Upper lobe of right lung (tissue), 1 donor: Measurements from ENCODE around the gene TPM3. TPM values are rescaled to one million over a fixed set of nuclear protein-coding genes. Genes with fewer than 3 reads are reported as not detected.
"Not testable (repeated sequence)": the region's sequence is repeated elsewhere in the genome, so short reads cannot be mapped to it uniquely, and the experiment has no call there.

Source experiments
- ATAC-seq: fragments of 200-7000 bp; cut with Tn5 transposase; one replicate; pipeline ENCODE4 v1.9.1; 2020; ENCODE audit warnings: mild to moderate bottlenecking, moderate library complexity
- DNase-seq: peaks from one replicate; pipeline ENCODE4 v3.0.0-alpha.2; 2020
- H3K27ac ChIP-seq: fragments of 200-600 bp; one replicate; pipeline ENCODE4 v1.8.0; 2022
- H3K27me3 ChIP-seq: fragments of 200-600 bp; one replicate; pipeline ENCODE4 v1.8.0; 2022; ENCODE audit warnings: mild to moderate bottlenecking
- H3K36me3 ChIP-seq: fragments of 200-600 bp; one replicate; pipeline ENCODE4 v1.8.0; 2022
- H3K4me1 ChIP-seq: fragments of 200-600 bp; one replicate; pipeline ENCODE4 v1.8.0; 2022
- H3K4me3 ChIP-seq: fragments of 200-600 bp; one replicate; pipeline ENCODE4 v1.8.0; 2022; ENCODE audit warnings: mild to moderate bottlenecking
- H3K9me3 ChIP-seq: fragments of 200-600 bp; one replicate; pipeline ENCODE4 v1.8.0; 2022
- CTCF ChIP-seq: fragments of 200-600 bp; IDR thresholded peaks from one replicate; pipeline ENCODE4 v1.8.0; 2022; ENCODE audit warnings: antibody characterized with exemption
- intact Hi-C: fragments of 100-400 bp; cut with DNase I; formaldehyde crosslinking; loops from one replicate; pipeline ENCODE4 v1.11.0; 2022
- microRNA-seq: library from miRNA; unstranded; fragments of <30 nt; microRNA quantifications from one replicate; pipeline ENCODE4 v1.2.0, GENCODE V29; 2020; ENCODE audit warnings: borderline microRNAs expressed
- total RNA-seq: library from RNA; stranded (reverse); fragmentation: NEBNext Ultra II Directional; extraction: Animal tissue kit (Norgen Biotek cat#: 25700); gene quantifications from one replicate; pipeline ENCODE4 v1.2.1, GENCODE V29; 2021
- donor health status: DM: no; HTN: yes; CAD: no; lungs with severe emphysema.

TPM3 gene
- total RNA-seq, 1 donor from 2014 or later: 326 TPM

GRCh38 chr1:154137888-154138287 lies 54.0 kb downstream of the TPM3 start:
- Histone ChIP-seq H3K27ac (no peak overlapping the region), H3K4me1 (no peaks in the 10 kb centered on the region), H3K9me3 (no peaks in the 10 kb centered on the region), H3K27me3 (no peaks in the 10 kb centered on the region), H3K4me3 (no peak overlapping the region), H3K36me3 (no peaks in the 10 kb centered on the region)
- intact Hi-C loops: no loop called here
- DNase-seq (no peak), ATAC-seq (no peak)
- no peak for TF ChIP-seq CTCF

- Histone ChIP-seq H3K36me3 (no peaks in the 10 kb centered on the region), H3K4me3 (no peak overlapping the region), H3K27me3 (no peaks in the 10 kb centered on the region), H3K9me3 (no peaks in the 10 kb centered on the region), H3K27ac (no peak overlapping the region), H3K4me1 (no peaks in the 10 kb centered on the region)
- no peak for ATAC-seq
- no peak for DNase-seq
- intact Hi-C loops: no loop called here
- TF ChIP-seq CTCF: no peak
These were observed 58.6 kb downstream of the TPM3 start for GRCh38 chr1:154133256-154133655.

- intact Hi-C loops: no loop called here
- Histone ChIP-seq H3K4me1 (no peaks in the 10 kb centered on the region), H3K27me3 (no peaks in the 10 kb centered on the region), H3K9me3 (no peaks in the 10 kb centered on the region), H3K27ac (no peak overlapping the region), H3K4me3 (no peak overlapping the region), H3K36me3 (no peaks in the 10 kb centered on the region)
- TF ChIP-seq CTCF: no peak
- DNase-seq (no peak), ATAC-seq (no peak)
These were observed 62.4 kb downstream of the TPM3 start for GRCh38 chr1:154129391-154129970.

- H3K27ac ChIP-seq, intact Hi-C loops: not testable (repeated sequence)
These were observed 68.7 kb downstream of the TPM3 start for GRCh38 chr1:154123205-154123604.

GRCh38 chr1:154117642-154118041 lies 74.3 kb downstream of the TPM3 start:
- Histone ChIP-seq H3K4me1 (no peaks in the 10 kb centered on the region), H3K36me3 (no peaks in the 10 kb centered on the region), H3K27ac (no peak overlapping the region), H3K27me3 (no peaks in the 10 kb centered on the region), H3K4me3 (no peak overlapping the region), H3K9me3 (no peaks in the 10 kb centered on the region)
- no peak for TF ChIP-seq CTCF
- DNase-seq: no peak
- ATAC-seq: no peak
- intact Hi-C loops: no loop called here

More at GRCh38 chr1:154123205-154123604, 68.7 kb downstream of the TPM3 start:
- H3K4me3 ChIP-seq, ATAC-seq, DNase-seq, H3K9me3 ChIP-seq, H3K4me1 ChIP-seq, H3K36me3 ChIP-seq, H3K27me3 ChIP-seq: not testable (repeated sequence)

GRCh38 chr1:154115180-154115579 lies 76.7 kb downstream of the TPM3 start:
- ATAC-seq (no peak), DNase-seq (no peak)
- H3K27me3 ChIP-seq: no peaks in the 10 kb centered on the region
- intact Hi-C loops: no loop called here
- no peak for TF ChIP-seq CTCF
- H3K4me3 ChIP-seq: no peak overlapping the region
- H3K27ac ChIP-seq: no peak overlapping the region
- H3K9me3 ChIP-seq: no peaks in the 10 kb centered on the region
- H3K36me3 ChIP-seq: no peaks in the 10 kb centered on the region
- H3K4me1 ChIP-seq: no peaks in the 10 kb centered on the region

Small RNAs within 50 kb of the gene (microRNA-seq; reads per million reads assigned to microRNA genes)
- 5.1 reads per million, percentile 29 among the genes with 10 or more reads in this experiment for gene MIR190B

Other genes with a start within 250 kb of the TPM3 start
- gene DENND4B, start 245.4 kb downstream of the TPM3 start, total RNA-seq: 83.7 TPM
- 52.7 TPM for gene CRTC2, start 233.5 kb downstream of the TPM3 start, total RNA-seq
- 120 TPM for gene SLC39A1, start 228.6 kb downstream of the TPM3 start, total RNA-seq
- gene CREB3L4, start 224.2 kb downstream of the TPM3 start, total RNA-seq: 10.5 TPM
- gene JTB, start 214.4 kb downstream of the TPM3 start, total RNA-seq: 129 TPM
- gene RAB13, start 205.8 kb downstream of the TPM3 start, total RNA-seq: 103 TPM
- gene RPS27, start 201.3 kb downstream of the TPM3 start, total RNA-seq: 1,693 TPM
- gene NUP210L, start 37.0 kb downstream of the TPM3 start, total RNA-seq: 2.1 TPM
- gene CFAP141, start 14.2 kb upstream of the TPM3 start, total RNA-seq: not detected
- 156 TPM for gene UBAP2L, start 28.9 kb upstream of the TPM3 start, total RNA-seq
- gene HAX1, start 80.5 kb upstream of the TPM3 start, total RNA-seq: 78.2 TPM
- 0.64 TPM for gene AQP10, start 129.0 kb upstream of the TPM3 start, total RNA-seq
- 35.2 TPM for gene ATP8B2, start 133.4 kb upstream of the TPM3 start, total RNA-seq
- gene IL6R, start 213.2 kb upstream of the TPM3 start, total RNA-seq: 60.2 TPM